SK-N-MC (cell line): ENCODE measurements around the gene SRGAP3.

ENCODE experiments used
- EZH2 ChIP-seq: fragments of 200-600 bp; sonication (generic); IDR thresholded peaks from one replicate; pipeline ENCODE4 v1.6.1; 2017; ENCODE audit warnings: antibody characterized with exemption
- FOXP2 ChIP-seq: optimal IDR thresholded peaks from 2 replicates; pipeline ENCODE3; 2011; ENCODE audit warnings: mild to moderate bottlenecking, moderate library complexity; ENCODE audit not compliant: insufficient read depth; ENCODE audit errors: extremely low read length, control extremely low read depth
- POLR2AphosphoS5 ChIP-seq: IDR thresholded peaks from 2 replicates; pipeline ENCODE4 v1.6.1; 2012; ENCODE audit warnings: mild to moderate bottlenecking, low read depth, low read length, borderline replicate concordance

- TF ChIP-seq EZH2 = no peak
- no peak for TF ChIP-seq POLR2AphosphoS5
- TF ChIP-seq FOXP2 = no peak
Observed at GRCh38 chr3:9121366-9122001, 128.0 kb downstream of the SRGAP3 start.
